ENCODE results near the gene TSKU. TPM values are rescaled to one million over a fixed set of nuclear protein-coding genes. Genes with fewer than 3 reads are reported as not detected.
"Not testable (repeated sequence)": the region's sequence is repeated elsewhere in the genome, so short reads cannot be mapped to it uniquely, and the experiment has no call there.

Gene TSKU
- total RNA-seq, 1 donor from 2014 or later, result 4.4 TPM

DNA sequence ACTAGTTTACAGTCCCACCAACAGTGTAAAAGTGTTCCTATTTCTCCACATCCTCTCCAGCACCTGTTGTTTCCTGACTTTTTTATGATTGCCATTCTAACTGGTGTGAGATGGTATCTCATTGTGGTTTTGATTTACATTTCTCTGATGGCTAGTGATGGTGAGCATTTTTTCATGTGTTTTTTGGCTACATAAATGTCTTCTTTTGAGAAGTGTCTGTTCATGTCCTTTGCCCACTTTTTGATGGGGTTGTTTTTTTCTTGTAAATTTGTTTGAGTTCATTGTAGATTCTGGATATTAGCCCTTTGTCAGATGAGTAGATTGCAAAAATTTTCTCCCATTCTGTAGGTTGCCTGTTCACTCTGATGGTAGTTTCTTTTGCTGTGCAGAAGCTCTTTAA, 43.8 kb downstream of the TSKU start:
- not testable (repeated sequence) for DNase-seq

DNA sequence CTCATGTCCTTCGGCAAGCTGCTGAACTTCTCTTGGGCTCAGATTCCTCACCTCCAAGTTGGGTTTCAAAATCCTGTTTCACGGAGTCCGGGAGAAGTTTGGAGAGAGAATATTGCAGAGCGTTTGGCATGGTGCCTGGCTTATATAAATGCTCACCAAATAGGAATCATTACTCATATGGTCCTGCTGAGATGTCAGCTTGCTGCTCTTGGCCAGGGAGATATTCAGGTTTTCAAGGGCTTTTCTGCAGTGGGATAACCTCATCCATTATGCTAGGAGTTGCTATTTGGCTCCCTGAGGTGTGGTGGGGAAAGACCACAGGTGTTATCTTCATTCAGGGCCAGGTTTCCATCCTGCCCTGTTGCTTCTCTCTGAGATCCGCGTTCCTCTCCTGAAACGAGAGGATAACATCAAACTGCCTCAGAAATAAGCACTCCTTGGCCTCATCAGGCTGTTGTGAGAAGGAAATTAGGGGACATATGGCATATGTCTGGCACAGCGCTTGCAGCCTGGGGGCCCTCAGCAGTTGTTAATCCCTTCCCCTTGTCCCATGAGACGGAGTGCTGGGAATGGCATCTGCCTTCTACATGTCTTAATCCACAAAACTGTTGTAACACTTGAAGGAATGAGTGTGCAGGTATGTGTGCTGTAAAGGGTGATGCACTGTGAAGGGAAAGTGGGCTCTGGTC, 47.6 kb downstream of the TSKU start:
- DNase-seq, result peak; percentile 29

DNA sequence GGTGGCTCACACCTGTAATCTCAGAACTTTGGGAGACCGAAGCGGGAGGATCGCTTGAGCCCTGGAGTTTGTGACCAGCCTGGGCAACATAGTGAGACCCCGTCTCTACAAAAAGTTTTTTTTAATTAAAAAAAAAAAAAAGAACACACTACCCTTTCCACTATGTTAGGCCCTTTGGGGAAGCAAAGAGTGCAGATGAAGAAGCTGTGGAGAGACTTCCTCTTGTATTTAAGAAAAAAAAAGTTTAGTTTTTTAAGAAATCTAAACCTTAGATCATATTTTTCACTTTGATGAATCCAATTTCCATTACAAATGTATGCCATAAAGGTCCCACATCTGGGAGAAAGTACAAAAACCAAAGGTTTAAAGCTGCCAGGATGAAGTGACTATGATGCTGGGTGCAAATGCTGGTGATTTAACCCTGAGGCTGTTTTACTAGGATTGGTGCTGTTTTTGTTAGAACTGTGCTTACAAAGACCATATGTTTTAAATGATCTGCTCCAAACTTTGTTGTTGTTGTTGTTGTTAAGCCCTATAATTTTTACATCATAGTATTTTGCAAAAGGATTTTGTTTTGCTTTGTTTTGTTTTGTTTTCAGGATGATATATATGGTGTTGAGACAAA, 48.6 kb downstream of the TSKU start:
- DNase-seq, result no peak

GRCh38 chr11:76832361-76832760, 49.2 kb downstream of the TSKU start:
- DNase-seq, result no peak

DNA sequence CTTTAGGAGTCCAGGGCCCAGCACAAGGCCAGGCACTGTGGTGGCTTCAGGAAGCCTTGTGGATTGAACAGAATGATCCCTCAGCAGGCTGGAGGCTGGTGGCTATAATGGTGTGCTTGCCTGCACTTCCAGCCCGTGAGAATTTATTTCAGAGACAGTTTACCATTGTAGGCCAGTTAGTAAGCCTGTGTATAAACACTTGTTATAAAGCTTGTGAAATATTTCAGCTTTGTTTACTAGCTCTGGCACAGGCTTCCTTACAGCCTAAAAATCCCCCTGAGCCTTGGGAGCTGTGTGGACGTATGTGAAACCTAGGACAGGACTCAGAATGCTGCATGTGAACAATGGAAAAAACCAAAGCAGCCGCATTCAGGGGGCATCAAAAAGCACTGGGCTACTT, 51.0 kb downstream of the TSKU start:
- DNase-seq, result no peak

- DNase-seq, result no peak
These were observed 51.9 kb downstream of the TSKU start for GRCh38 chr11:76835036-76835435.

GRCh38 chr11:76835928-76836612, 52.9 kb downstream of the TSKU start:
- peak; percentile 63 for DNase-seq

DNA sequence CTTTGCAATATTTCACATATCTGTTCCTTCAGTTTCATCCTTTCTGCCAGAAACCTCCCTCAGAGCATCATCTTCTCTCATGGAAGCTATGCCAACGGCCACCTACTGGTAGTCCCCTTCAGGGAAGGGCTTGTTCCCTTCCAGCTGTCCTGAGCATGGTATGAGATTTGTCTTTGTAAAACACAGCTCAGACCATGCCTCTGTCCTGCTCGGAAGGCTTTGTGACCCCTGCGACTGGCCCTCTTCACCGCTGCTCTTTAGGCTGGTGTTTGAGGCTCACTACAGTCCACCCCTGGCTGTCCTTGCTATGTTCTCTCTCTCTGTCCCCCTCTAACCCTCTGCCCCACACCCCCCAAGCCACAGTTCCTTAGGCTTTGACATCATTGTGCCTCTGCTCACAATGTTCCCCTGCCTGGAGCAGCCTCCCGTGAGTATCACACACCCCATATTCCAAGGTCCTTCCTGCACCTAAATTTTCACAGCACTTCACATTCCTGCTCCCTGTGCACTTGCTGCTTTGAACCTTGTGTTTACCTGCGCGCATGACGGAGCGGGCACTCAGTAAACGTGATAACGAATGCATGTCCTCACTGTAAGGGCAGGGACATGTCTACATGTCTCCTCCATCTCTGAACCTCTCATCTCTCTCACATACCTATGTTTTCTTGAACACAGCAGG, 53.6 kb downstream of the TSKU start:
- no peak for DNase-seq

GRCh38 chr11:76837696-76838677, 54.8 kb downstream of the TSKU start:
- no peak for DNase-seq

- DNase-seq, result peak; percentile 76
These were observed 55.5 kb downstream of the TSKU start for GRCh38 chr11:76838678-76839068.

GRCh38 chr11:76839311-76839710, 56.2 kb downstream of the TSKU start:
- peak; percentile 63 for DNase-seq

DNA sequence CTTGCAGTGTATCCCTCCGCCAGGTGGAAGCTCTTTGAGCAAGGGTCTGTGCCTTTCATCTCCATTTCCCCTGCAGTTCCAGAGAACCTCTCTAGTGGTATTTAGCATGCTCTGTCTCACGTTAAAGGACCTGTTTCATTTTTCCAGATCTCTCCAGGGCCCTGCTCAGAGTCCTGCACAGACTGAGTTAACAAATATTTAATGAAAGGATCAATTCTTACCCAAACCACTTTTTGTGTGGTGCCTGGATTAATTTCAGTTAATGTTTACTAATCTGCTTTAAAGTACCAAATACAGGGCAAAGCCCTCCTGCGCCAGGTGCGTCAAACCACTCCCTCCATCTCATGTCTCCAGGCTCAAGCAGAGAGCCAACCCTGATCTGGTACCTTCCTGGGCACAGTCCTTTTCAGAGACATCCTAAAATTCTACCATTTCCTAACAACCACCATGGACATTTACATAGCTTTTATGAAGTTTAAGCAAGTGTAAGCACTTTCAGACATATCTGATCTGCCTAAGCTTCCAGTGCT, 58.8 kb downstream of the TSKU start:
- no peak for DNase-seq

GRCh38 chr11:76843907-76844306, 60.8 kb downstream of the TSKU start:
- no peak for DNase-seq

GRCh38 chr11:76844511-76844910, 61.4 kb downstream of the TSKU start:
- no peak for DNase-seq

GRCh38 chr11:76845069-76845468, 61.9 kb downstream of the TSKU start:
- DNase-seq, result no peak

DNA sequence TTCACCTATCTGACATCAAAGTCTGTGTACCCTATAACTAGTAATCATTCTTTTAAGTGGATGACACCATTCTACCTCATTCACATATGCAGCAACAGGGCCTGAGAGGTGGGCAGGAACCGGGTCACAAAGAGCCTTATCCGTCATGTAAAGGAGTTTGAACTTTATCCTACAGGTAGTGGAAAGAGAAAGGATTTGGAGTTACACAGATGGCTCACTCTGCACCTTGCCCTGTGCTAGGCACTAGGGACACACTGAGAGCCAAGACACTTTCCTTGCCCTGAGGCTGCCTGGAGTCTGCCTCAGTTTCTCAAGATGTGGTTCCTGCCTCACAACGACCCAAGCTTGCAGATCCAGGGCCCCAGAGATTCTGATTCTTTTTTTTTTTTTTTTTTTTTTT, 63.3 kb downstream of the TSKU start:
- DNase-seq, result no peak

Other genes with a start within 250 kb of the TSKU start
- gene LRRC32, start 112.6 kb upstream of the TSKU start, total RNA-seq, result 80.8 and 98.6 TPM in 2 replicates
- gene ACER3, start 77.6 kb downstream of the TSKU start, total RNA-seq, result 22.8 and 30.1 TPM in 2 replicates

Measured in dermis blood vessel endothelial cell (primary cell).